Fibroblast of pulmonary artery (primary cell): Measurements from ENCODE around the gene CASP9.

Experiments
- DNase-seq: peaks from one replicate; pipeline ENCODE4 v3.0.0-alpha.2; 2010; ENCODE audit warnings: low read depth
- H3K4me3 ChIP-seq: replicated peaks from 2 replicates; pipeline ENCODE4 v1.5.1; 2011; ENCODE audit warnings: low read depth, mild to moderate bottlenecking, control low read depth, low read length, moderate library complexity
- TF ChIP-seq, protein P1 (sequence below): IDR thresholded peaks from 2 replicates; pipeline ENCODE4 v1.5.1; 2011; ENCODE audit warnings: mild to moderate bottlenecking, control low read depth, low read length, inconsistent platforms; ENCODE audit errors: missing control alignments

CASP9 gene

GRCh38 chr1:15451014-15451722 lies 72.8 kb downstream of the CASP9 start:
- DNase-seq: no peak
- TF ChIP-seq, protein P1, sequence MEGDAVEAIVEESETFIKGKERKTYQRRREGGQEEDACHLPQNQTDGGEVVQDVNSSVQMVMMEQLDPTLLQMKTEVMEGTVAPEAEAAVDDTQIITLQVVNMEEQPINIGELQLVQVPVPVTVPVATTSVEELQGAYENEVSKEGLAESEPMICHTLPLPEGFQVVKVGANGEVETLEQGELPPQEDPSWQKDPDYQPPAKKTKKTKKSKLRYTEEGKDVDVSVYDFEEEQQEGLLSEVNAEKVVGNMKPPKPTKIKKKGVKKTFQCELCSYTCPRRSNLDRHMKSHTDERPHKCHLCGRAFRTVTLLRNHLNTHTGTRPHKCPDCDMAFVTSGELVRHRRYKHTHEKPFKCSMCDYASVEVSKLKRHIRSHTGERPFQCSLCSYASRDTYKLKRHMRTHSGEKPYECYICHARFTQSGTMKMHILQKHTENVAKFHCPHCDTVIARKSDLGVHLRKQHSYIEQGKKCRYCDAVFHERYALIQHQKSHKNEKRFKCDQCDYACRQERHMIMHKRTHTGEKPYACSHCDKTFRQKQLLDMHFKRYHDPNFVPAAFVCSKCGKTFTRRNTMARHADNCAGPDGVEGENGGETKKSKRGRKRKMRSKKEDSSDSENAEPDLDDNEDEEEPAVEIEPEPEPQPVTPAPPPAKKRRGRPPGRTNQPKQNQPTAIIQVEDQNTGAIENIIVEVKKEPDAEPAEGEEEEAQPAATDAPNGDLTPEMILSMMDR: no peak
- H3K4me3 ChIP-seq: no peak overlapping the region

GRCh38 chr1:15449567-15449966 lies 74.4 kb downstream of the CASP9 start:
- DNase-seq: no peak
- H3K4me3 ChIP-seq: no peak overlapping the region
- TF ChIP-seq, protein P1: no peak

DNA sequence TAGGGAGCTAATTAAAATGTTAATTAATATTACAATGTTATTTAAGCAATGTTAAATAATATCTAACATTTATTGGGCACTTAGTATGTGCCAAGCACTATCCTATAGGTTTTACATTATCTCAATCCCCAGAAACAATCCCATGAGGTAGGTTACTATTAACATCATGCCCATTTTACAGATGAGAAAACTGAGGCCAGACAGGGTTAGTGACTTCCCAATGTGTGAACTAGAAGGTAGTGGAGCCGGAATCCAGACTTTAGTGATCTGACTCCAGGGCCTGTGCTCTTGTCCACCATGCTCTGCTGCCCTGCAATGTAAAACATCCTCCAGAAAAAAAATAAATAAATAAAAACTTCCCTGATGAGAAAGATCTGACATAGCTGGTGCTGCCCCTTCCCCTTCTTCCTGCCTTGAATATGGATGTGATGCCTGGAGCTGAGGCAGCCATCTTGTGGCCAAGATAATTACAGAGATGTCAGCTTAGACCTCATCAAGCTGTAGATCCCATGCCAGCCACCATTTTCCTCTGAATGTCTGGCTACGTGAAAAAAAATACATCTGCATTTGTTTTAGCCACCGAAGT lies 75.0 kb downstream of the CASP9 start:
- DNase-seq: no peak
- TF ChIP-seq, protein P1: no peak
- H3K4me3 ChIP-seq: no peak overlapping the region

DNA sequence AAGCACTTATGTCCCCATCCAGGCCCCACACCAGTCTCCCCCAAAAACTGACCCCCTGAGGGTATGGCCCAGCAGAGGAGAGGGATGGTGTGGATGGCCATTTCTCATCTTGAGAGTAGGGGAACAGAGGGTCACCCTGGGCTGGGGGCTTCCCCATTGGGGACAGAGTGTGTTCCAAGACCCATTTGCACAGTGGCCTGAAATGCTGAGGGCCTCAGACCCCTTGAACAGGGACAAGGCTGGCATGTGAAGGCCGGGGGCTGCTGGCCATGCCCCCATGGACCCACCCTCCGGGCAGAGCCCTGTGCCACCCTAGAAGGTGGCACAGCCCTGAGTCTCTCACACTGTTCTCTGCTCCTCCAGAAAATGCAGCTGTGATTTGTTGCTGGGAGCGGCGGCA lies 77.8 kb downstream of the CASP9 start:
- TF ChIP-seq, protein P1: no peak
- H3K4me3 ChIP-seq: no peak overlapping the region
- no peak for DNase-seq

DNA sequence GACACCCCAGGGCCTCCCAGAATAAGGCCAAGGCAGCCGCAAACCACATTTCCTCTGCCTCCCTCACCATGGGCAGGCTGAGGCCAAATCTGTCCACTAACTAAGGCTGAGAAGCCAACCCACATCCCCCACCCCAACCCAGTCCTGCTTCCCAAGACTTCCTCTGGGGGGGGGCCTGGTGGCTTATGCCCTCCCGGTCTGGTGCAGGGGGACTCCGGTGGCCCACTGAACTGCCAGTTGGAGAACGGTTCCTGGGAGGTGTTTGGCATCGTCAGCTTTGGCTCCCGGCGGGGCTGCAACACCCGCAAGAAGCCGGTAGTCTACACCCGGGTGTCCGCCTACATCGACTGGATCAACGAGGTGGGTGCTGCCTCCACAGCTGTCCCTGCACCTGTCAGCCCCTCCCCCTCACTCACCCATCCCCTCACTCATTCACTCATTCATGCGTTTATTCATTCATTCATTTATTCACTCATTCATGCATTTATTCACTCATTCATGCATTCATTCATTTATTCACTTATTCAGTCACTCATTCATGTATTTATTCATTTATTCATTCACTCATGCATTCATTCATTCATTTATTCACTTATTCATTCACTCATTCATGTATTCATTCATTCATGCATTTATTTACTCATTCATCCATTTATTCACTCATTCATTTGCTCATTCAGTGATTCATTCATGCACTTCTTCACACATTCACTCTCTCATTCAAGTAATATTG lies 78.5 kb downstream of the CASP9 start:
- no peak overlapping the region for H3K4me3 ChIP-seq
- TF ChIP-seq, protein P1: no peak
- DNase-seq: no peak

- no peak for DNase-seq
- TF ChIP-seq, protein P1: no peak
- no peak overlapping the region for H3K4me3 ChIP-seq
These were observed 79.3 kb downstream of the CASP9 start for GRCh38 chr1:15444468-15445389.
